ENCODE measurements around the gene PVALEF. TPM values are rescaled to one million over a fixed set of nuclear protein-coding genes. Genes with fewer than 3 reads are reported as not detected.
A peak's percentile ranks its signal among the peaks of the same experiment; 100 is the strongest.

PVALEF gene
- polyA plus RNA-seq, 4 donors: 0.31 TPM; not detected in 3

DNA sequence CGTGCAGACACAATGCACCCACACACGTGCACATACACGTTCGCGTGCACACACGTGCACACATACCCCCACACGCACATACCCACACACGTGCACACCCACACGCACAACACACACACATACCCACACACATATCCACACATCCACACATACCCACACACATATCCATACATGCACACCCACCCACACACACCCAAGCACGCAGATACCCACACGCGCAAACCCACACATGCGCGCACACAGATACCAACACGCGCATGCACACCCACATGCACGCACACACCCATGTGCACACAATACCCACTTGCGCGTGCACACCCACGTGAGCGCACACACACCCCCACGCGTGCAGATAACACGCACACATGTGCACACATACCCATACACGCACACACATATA, 26.8 kb upstream of the PVALEF start:
- no peak for DNase-seq
- no peak for FAIRE-seq
- Histone ChIP-seq H3K36me3 (ENCODE audit: control insufficient read depth in 3 of 3, insufficient read depth in 2 of 3, low read depth in 1 of 3, low read length in 3 of 3) (peaks cover 0 to 9% (median 0%) of the 10 kb centered on the region in 3 donors), H3K27me3 (ENCODE audit: control insufficient read depth in 3 of 3, insufficient read depth in 3 of 3, low read length in 3 of 3) (no peaks in the 10 kb centered on the region), H3K27ac (ENCODE audit: low read depth in 1 of 3, low read length in 2 of 3) (no peak overlapping the region), H3K4me1 (ENCODE audit: control insufficient read depth in 3 of 3, insufficient read depth in 2 of 3, low read depth in 1 of 3, low read length in 2 of 3) (peaks cover 0 to 22% (median 0%) of the 10 kb centered on the region in 3 donors), H3K9me3 (ENCODE audit: control insufficient read depth in 2 of 2, insufficient read depth in 1 of 2, low read depth in 1 of 2, low read length in 1 of 2) (no peaks in the 10 kb centered on the region), H3K4me3 (ENCODE audit: low read depth in 1 of 3, low read length in 3 of 3) (no peak overlapping the region)
- WGBS, 3 donors: 93 to 94% (median 93%) methylated on average over 25 of the region's 25 CpGs

DNA sequence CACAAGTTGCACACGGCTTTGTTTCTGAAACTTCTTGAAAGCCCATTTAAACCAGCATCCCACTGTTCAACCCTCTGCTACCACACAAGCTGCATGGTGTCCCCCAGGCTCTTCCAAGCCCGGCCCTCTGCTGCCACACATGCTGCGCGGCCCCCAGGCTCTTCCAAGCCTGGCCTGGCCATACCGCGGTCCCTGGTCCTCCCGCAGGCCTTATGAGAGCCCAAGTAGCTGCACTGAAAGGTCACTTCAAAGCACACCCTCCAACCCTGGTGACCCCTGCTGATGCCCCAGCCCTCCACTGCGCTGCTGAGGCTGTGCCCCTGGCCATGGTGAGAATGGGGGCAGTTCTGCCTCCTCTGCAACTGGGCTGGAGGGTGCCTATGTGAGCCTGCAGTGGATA, 25.9 kb upstream of the PVALEF start:
- WGBS, 3 donors: 87 to 95% (median 88%) methylated on average over 8 of the region's 8 CpGs
- no peak overlapping the region for H3K4me3 ChIP-seq (ENCODE audit: low read depth in 1 of 3, low read length in 3 of 3)
- no peak for DNase-seq
- no peaks in the 10 kb centered on the region for H3K27me3 ChIP-seq (ENCODE audit: control insufficient read depth in 3 of 3, insufficient read depth in 3 of 3, low read length in 3 of 3)
- H3K4me1 ChIP-seq (ENCODE audit: control insufficient read depth in 3 of 3, insufficient read depth in 2 of 3, low read depth in 1 of 3, low read length in 2 of 3): peaks cover 0 to 20% (median 0%) of the 10 kb centered on the region in 3 donors
- H3K9me3 ChIP-seq (ENCODE audit: control insufficient read depth in 2 of 2, insufficient read depth in 1 of 2, low read depth in 1 of 2, low read length in 1 of 2): no peaks in the 10 kb centered on the region
- H3K27ac ChIP-seq (ENCODE audit: low read depth in 1 of 3, low read length in 2 of 3): no peak overlapping the region
- H3K36me3 ChIP-seq (ENCODE audit: control insufficient read depth in 3 of 3, insufficient read depth in 2 of 3, low read depth in 1 of 3, low read length in 3 of 3): peaks cover 0 to 9% (median 0%) of the 10 kb centered on the region in 3 donors
- FAIRE-seq: no peak

DNA sequence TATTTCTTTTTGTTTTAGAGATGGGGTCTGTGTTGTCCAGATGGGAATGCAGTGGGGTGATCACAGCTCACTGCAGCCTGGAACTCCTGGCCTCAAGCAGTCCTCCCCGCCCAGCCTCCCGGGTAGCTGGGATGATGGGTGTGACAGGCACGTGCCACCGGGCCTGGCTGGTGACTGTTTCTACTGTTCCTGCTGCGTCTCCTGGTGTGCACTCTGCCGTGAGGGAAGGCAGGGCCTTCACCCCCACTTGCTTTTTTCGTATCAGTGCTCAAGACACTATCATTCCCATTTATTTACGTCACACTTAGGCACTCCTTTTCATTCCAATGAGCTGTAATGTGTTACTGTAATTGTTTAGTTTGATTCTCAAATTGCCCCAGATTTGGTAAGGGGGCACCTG, 25.3 kb upstream of the PVALEF start:
- no peaks in the 10 kb centered on the region for H3K27me3 ChIP-seq (ENCODE audit: control insufficient read depth in 3 of 3, insufficient read depth in 3 of 3, low read length in 3 of 3)
- H3K9me3 ChIP-seq (ENCODE audit: control insufficient read depth in 2 of 2, insufficient read depth in 1 of 2, low read depth in 1 of 2, low read length in 1 of 2): no peaks in the 10 kb centered on the region
- no peak overlapping the region for H3K27ac ChIP-seq (ENCODE audit: low read depth in 1 of 3, low read length in 2 of 3)
- H3K4me1 ChIP-seq (ENCODE audit: control insufficient read depth in 3 of 3, insufficient read depth in 2 of 3, low read depth in 1 of 3, low read length in 2 of 3): peaks cover 0 to 19% (median 0%) of the 10 kb centered on the region in 3 donors
- H3K4me3 ChIP-seq (ENCODE audit: low read depth in 1 of 3, low read length in 3 of 3): no peak overlapping the region
- FAIRE-seq (no peak), DNase-seq (no peak)
- 36 to 67% (median 49%) methylated on average over 8 of the region's 8 CpGs for WGBS, 3 donors
- peaks cover 0 to 9% (median 0%) of the 10 kb centered on the region in 3 donors for H3K36me3 ChIP-seq (ENCODE audit: control insufficient read depth in 3 of 3, insufficient read depth in 2 of 3, low read depth in 1 of 3, low read length in 3 of 3)

DNA sequence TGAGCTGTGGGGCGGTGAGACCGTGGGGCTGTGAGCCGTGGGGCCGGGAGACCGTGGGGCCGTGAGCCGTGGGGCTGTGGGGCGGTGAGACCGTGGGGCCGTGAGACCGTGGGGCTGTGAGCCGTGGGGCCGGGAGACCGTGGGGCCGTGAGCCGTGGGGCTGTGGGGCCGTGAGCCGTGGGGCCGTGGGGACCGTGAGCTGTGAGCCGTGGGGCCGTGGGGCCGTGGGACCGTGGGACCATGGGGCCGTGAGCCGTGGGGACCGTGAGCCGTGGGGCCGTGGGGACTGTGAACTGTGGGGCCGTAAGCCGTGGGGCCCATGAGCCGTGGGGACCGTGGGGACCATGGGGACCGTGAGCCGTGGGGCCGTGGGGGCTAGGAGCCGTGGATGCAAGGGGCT, 24.6 kb upstream of the PVALEF start:
- H3K36me3 ChIP-seq (ENCODE audit: control insufficient read depth in 3 of 3, insufficient read depth in 2 of 3, low read depth in 1 of 3, low read length in 3 of 3): peaks cover 0 to 5% (median 0%) of the 10 kb centered on the region in 3 donors
- H3K4me3 ChIP-seq (ENCODE audit: low read depth in 1 of 3, low read length in 3 of 3): no peak overlapping the region
- WGBS, 3 donors: 93 to 96% (median 94%) methylated on average over 28 to 37 of the region's 37 CpGs
- no peak overlapping the region for H3K27ac ChIP-seq (ENCODE audit: low read depth in 1 of 3, low read length in 2 of 3)
- H3K4me1 ChIP-seq (ENCODE audit: control insufficient read depth in 3 of 3, insufficient read depth in 2 of 3, low read depth in 1 of 3, low read length in 2 of 3): peaks cover 0 to 19% (median 0%) of the 10 kb centered on the region in 3 donors
- FAIRE-seq (no peak), DNase-seq (no peak)
- no peaks in the 10 kb centered on the region for H3K9me3 ChIP-seq (ENCODE audit: control insufficient read depth in 2 of 2, insufficient read depth in 1 of 2, low read depth in 1 of 2, low read length in 1 of 2)
- no peaks in the 10 kb centered on the region for H3K27me3 ChIP-seq (ENCODE audit: control insufficient read depth in 3 of 3, insufficient read depth in 3 of 3, low read length in 3 of 3)

DNA sequence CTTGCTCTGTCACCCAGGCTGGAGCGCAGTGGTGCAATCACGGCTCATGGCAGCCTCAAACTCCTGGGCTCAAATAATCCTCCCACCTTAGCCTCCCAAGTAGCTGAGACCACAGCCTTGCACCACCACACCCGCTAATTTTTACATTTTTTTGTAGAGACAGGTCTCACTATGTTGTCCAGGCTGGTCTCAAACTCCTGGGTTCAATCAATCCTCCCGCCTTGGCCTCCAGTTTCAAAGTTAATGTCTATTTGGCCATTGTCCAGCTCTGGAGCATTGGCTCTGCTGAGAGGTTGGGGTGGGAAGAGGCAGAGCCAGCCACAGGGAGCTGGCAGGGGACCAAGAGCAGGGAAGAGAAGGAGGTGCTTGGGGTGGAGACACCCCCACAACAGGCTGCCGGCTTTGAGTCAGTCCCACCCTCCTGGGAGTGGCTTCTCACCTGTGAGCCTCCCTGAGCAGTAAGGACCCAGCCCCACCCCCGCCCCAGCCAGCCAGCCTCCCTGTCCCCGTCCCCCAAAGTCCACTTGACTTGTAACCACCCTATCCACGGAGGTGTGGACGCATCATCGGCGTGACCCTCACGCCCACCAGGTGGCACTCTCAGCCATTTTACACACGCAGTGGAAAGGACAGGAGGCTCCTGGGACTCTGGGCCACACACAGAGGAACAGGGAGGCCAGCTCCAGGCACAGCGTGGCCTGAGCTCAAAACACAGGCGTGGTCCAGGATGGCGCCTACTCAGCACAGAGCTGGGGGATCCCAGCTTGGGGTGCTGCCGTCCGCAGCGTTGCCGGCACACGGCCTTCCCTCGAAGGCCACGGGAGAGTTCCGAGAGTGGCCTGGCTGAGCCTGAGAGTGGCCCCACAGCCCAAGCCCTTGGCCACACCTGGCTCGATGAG, 22.8 kb upstream of the PVALEF start:
- Histone ChIP-seq H3K4me1 (ENCODE audit: control insufficient read depth in 3 of 3, insufficient read depth in 2 of 3, low read depth in 1 of 3, low read length in 2 of 3) (peaks cover 0 to 19% (median 0%) of the 10 kb centered on the region in 3 donors), H3K4me3 (ENCODE audit: low read depth in 1 of 3, low read length in 3 of 3) (no peak overlapping the region), H3K9me3 (ENCODE audit: control insufficient read depth in 2 of 2, insufficient read depth in 1 of 2, low read depth in 1 of 2, low read length in 1 of 2) (no peaks in the 10 kb centered on the region), H3K36me3 (ENCODE audit: control insufficient read depth in 3 of 3, insufficient read depth in 2 of 3, low read depth in 1 of 3, low read length in 3 of 3) (peaks cover 0 to 3% (median 0%) of the 10 kb centered on the region in 3 donors), H3K27me3 (ENCODE audit: control insufficient read depth in 3 of 3, insufficient read depth in 3 of 3, low read length in 3 of 3) (no peaks in the 10 kb centered on the region), H3K27ac (ENCODE audit: low read depth in 1 of 3, low read length in 2 of 3) (peak overlapping the region in 1 of 3 donors; percentile 26)
- no peak for FAIRE-seq
- DNase-seq: peak; percentile 87 to 96
- WGBS, 3 donors: 28 to 40% (median 38%) methylated on average over 23 to 25 of the region's 25 CpGs

DNA sequence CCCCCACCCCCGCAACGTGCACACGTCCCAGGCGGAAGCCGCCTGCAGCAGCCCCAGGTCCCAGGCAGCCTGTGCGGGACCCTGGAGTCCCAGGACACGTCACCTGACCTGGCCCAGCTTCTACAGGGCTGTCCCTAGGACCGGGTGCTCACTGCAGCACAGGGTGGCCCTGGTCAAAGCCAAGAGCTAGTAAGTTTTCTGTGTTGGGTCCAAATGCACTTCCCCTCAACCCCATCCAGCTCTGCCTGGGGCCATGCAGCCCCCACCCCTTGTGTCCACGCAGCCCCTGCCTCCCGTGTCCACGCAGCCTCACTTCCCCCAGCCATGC, 22.1 kb upstream of the PVALEF start:
- no peak for FAIRE-seq
- Histone ChIP-seq H3K36me3 (ENCODE audit: control insufficient read depth in 3 of 3, insufficient read depth in 2 of 3, low read depth in 1 of 3, low read length in 3 of 3) (peaks cover 0 to 4% (median 0%) of the 10 kb centered on the region in 3 donors), H3K27me3 (ENCODE audit: control insufficient read depth in 3 of 3, insufficient read depth in 3 of 3, low read length in 3 of 3) (no peaks in the 10 kb centered on the region), H3K4me3 (ENCODE audit: low read depth in 1 of 3, low read length in 3 of 3) (no peak overlapping the region), H3K4me1 (ENCODE audit: control insufficient read depth in 3 of 3, insufficient read depth in 2 of 3, low read depth in 1 of 3, low read length in 2 of 3) (peaks cover 0 to 19% (median 0%) of the 10 kb centered on the region in 3 donors), H3K9me3 (ENCODE audit: control insufficient read depth in 2 of 2, insufficient read depth in 1 of 2, low read depth in 1 of 2, low read length in 1 of 2) (no peaks in the 10 kb centered on the region), H3K27ac (ENCODE audit: low read depth in 1 of 3, low read length in 2 of 3) (peak overlapping the region in 1 of 3 donors; percentile 26)
- WGBS, 3 donors: 46 to 60% (median 59%) methylated on average over 8 to 10 of the region's 11 CpGs
- no peak for DNase-seq

DNA sequence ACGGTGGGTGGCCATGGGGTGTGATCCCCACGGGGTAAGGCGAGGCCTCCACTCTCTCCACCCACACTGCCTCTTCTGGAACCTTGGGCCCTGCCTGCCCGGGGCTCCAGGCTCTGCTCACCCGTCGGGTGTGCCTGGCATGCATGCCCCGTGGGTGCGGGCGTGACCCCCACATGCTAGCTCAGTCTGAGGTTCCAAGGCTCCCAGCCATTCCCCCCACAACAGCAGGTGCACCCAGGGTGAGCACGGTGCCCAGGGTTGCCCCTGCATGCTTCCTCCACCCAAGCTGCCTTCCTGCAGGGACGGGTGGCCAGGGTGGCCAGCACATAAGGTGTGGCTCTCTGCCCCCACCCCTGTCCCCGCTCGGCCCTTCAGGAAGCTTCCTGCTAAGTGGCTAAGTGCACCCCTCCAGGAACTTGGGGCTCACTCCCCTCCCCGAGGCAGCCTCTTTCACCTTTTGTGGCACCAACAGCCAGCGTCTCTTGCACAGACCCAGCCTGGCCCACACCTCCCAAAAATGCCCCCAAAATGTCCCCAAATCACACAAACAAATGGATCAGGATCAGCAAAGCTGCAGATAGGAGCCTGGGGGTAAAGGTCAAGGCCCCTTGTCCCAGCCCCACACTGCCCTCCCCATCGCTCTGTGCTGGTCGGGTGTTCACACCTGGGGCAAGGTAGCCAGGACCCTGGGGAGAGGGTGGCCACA, 21.4 kb upstream of the PVALEF start:
- H3K27me3 ChIP-seq (ENCODE audit: control insufficient read depth in 3 of 3, insufficient read depth in 3 of 3, low read length in 3 of 3): no peaks in the 10 kb centered on the region
- DNase-seq (peak in 1 of 2 donors; percentile 18), FAIRE-seq (no peak)
- H3K9me3 ChIP-seq (ENCODE audit: control insufficient read depth in 2 of 2, insufficient read depth in 1 of 2, low read depth in 1 of 2, low read length in 1 of 2): no peaks in the 10 kb centered on the region
- WGBS, 3 donors: 43 to 73% (median 62%) methylated on average over 16 to 17 of the region's 17 CpGs
- H3K36me3 ChIP-seq (ENCODE audit: control insufficient read depth in 3 of 3, insufficient read depth in 2 of 3, low read depth in 1 of 3, low read length in 3 of 3): peaks cover 0 to 4% (median 0%) of the 10 kb centered on the region in 3 donors
- peaks cover 0 to 19% (median 0%) of the 10 kb centered on the region in 3 donors for H3K4me1 ChIP-seq (ENCODE audit: control insufficient read depth in 3 of 3, insufficient read depth in 2 of 3, low read depth in 1 of 3, low read length in 2 of 3)
- no peak overlapping the region for H3K4me3 ChIP-seq (ENCODE audit: low read depth in 1 of 3, low read length in 3 of 3)
- H3K27ac ChIP-seq (ENCODE audit: low read depth in 1 of 3, low read length in 2 of 3): no peak overlapping the region

DNA sequence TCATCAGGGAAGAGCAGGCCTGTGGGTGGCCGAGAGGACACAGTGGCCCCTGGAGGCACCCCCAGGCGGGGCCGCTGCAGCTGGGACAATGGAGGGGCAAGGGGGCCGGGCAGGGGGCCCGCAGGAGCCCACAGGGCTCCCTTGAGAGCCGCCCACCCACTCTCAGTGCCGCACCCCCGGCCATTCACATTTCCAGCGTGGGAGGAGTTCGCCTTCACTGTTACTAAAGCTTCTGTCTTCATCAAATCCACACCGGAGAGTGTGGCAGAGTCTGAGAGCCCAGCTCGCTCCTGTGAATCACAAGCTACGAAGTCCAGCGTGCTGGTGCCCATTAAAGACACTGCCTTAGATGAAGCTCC, 20.9 kb upstream of the PVALEF start:
- H3K36me3 ChIP-seq (ENCODE audit: control insufficient read depth in 3 of 3, insufficient read depth in 2 of 3, low read depth in 1 of 3, low read length in 3 of 3): peaks cover 0 to 4% (median 0%) of the 10 kb centered on the region in 3 donors
- no peaks in the 10 kb centered on the region for H3K27me3 ChIP-seq (ENCODE audit: control insufficient read depth in 3 of 3, insufficient read depth in 3 of 3, low read length in 3 of 3)
- FAIRE-seq (no peak), DNase-seq (no peak)
- H3K27ac ChIP-seq (ENCODE audit: low read depth in 1 of 3, low read length in 2 of 3): no peak overlapping the region
- WGBS, 3 donors: 85 to 93% (median 87%) methylated on average over 12 to 14 of the region's 14 CpGs
- no peaks in the 10 kb centered on the region for H3K9me3 ChIP-seq (ENCODE audit: control insufficient read depth in 2 of 2, insufficient read depth in 1 of 2, low read depth in 1 of 2, low read length in 1 of 2)
- peaks cover 0 to 19% (median 0%) of the 10 kb centered on the region in 3 donors for H3K4me1 ChIP-seq (ENCODE audit: control insufficient read depth in 3 of 3, insufficient read depth in 2 of 3, low read depth in 1 of 3, low read length in 2 of 3)
- H3K4me3 ChIP-seq (ENCODE audit: low read depth in 1 of 3, low read length in 3 of 3): no peak overlapping the region
